Activated effector memory CD4-positive, alpha-beta T cell treated with anti-CD3 and anti-CD28 coated beads, Interleukin-2, amount 50 U/mL, for 16 hours (primary cell): Measurements from ENCODE around the gene DNAH9.

ENCODE experiments used
- DNase-seq: peaks from one replicate; pipeline ENCODE4 v3.0.0-alpha.2; 2020

The DNAH9 gene

GRCh38 chr17:11768981-11769380 is 170.7 kb downstream of the DNAH9 start:
- DNase-seq, result no peak

DNA sequence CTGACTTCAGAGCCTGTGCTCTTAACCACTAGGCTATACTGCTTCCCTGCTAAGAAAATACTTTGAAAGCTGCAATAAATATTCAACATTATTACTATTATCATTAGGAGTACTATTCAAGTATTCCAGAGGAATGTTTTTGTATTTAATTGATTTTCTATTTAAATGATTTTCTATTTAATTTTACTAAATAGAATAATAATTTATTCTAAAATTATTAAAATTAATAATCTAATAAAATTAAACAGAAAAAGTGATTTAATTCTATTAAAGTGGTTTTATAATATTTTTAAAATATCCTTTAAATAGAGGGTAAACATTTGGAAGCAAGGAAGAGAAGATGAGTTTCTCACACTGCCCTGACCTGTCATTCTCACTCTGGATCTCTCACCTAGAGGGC is 173.8 kb downstream of the DNAH9 start:
- DNase-seq, result no peak

- no peak for DNase-seq
Measured at GRCh38 chr17:11779892-11780291, 181.6 kb downstream of the DNAH9 start.

- DNase-seq, result no peak
Measured at GRCh38 chr17:11780621-11781020, 182.4 kb downstream of the DNAH9 start.

- DNase-seq, result no peak
Measured at GRCh38 chr17:11786711-11787438, 188.6 kb downstream of the DNAH9 start.

GRCh38 chr17:11795906-11796305 is 197.6 kb downstream of the DNAH9 start:
- DNase-seq, result no peak

- no peak for DNase-seq
Measured at GRCh38 chr17:11797803-11798202, 199.5 kb downstream of the DNAH9 start.

GRCh38 chr17:11803231-11803969 is 205.1 kb downstream of the DNAH9 start:
- DNase-seq, result no peak

GRCh38 chr17:11805138-11805537 is 206.9 kb downstream of the DNAH9 start:
- DNase-seq, result no peak

GRCh38 chr17:11805952-11806351 is 207.7 kb downstream of the DNAH9 start:
- no peak for DNase-seq

DNA sequence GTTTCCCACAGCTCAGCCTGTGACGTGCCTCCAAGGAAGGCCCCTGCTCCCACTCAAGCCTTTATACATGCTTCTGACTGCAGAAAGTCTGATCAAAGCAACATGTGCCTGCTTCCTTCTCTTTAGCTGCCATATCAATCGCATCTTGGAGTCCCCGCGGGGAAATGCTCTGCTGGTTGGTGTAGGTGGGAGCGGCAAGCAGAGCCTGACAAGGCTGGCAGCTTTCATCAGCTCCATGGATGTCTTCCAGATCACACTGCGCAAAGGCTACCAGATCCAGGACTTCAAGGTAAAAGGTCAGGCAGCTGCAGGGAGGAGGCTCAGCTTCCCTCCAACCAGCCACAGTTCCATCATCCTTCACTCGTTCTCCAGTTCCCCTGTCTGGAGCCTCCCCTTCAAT is 209.3 kb downstream of the DNAH9 start:
- no peak for DNase-seq

DNA sequence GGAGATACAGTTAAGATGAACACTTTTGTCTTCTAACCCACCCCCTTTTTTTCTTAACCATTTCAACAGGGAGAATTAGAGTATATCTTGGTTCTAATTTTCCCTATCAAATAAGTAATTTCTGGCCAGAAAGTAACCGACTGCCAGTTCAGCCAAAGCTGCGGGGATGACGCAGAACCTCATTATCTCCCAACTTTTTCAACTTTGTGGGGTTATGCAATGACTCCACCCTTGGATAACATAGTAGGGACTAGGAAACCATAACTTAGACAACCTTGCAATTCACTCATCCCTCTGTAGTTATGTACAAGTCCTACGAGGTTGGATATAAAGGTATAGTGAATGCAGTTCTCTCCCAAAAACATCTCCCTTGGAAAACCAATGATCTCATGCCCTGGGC is 215.0 kb downstream of the DNAH9 start:
- no peak for DNase-seq

- no peak for DNase-seq
Measured at GRCh38 chr17:11813871-11814270, 215.6 kb downstream of the DNAH9 start.

- no peak for DNase-seq
Measured at GRCh38 chr17:11814655-11815262, 216.5 kb downstream of the DNAH9 start.

- DNase-seq, result no peak
Measured at GRCh38 chr17:11816409-11816808, 218.1 kb downstream of the DNAH9 start.

DNA sequence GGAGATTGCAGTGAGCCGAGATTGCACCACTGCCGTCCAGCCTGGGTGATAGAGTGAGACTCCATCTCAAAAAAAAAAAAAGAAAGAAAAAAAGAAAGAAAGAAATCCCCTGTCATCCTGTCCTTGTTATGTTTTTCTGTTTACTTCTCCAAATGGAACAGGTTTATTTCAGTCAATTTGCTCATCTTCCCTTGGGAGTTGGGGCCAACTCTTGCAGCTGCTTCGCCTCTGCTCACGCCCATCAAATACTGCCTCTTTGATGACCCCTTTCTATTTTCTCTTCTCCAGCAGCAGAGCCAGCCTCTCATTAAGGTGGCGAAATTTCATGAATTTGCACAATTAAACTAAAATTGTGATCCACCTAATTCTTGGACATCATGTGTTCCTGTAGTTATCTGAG is 225.6 kb downstream of the DNAH9 start:
- DNase-seq, result no peak

DNA sequence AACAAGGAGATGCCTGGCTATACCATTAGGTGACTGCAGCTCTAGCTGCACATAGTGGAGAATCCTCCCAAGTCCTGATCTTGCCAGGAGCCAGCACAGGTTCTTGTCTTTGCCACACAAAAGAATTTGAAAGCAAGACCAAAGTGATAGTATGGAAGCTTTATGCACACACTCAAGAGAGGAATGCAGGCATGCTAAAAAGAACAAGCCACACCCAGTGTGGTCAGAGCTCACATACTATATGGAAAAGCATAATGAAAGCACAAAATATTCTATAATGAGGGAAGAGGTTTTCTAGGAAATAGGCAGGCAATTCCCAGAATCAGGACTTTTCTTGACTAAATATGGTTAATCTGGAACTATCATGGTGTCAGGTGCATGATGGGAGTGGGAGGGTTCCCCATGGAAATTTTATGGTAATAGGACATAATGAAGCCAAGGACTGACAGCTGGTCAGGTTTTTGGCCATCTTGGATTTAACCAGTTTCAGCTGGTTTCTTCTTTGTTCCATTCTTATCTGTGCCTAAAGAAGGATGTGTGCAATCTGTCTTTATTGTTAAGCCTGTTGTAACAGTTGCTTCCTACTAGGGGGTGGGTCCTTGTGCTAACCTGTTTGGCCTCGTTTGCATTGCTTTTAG is 227.4 kb downstream of the DNAH9 start:
- DNase-seq, result no peak

GRCh38 chr17:11832401-11833137 is 234.3 kb downstream of the DNAH9 start:
- no peak for DNase-seq

DNA sequence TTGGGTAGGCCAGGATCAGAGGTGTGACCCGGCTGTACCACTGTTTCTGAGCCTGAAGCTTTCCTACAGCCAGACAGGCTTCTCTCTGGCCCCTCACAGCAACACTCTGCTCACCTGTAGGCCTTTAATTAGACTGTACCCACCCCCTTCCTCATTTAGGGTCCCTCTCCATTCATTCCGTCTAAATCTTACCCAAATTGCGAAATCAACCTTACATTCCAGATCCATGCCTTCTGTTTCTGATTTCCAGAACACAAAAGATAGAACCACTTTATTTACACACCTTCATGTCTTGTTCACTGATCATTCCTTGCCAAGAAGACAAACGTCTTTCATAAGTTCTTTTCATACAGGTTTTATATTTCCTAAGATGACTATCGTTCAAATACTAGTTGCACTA is 238.2 kb downstream of the DNAH9 start:
- DNase-seq, result no peak

DNA sequence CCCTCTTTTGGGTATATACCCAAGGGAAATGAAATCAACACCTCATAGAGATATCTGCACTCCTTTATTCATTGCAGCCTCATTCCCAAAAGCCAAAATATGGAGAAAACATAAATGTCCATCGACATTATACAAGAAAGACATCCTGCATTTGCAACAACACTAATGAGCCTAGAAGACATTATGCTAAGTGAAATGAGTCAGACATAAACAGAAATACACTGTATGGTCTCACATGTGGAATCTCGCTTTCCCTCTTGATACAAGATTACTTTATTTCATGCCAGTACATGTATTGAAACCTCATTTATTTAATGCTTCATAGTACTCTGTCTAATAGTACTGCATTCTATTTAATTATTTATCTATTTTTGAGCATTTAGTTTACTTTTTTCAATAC is 241.8 kb downstream of the DNAH9 start:
- DNase-seq, result no peak

DNA sequence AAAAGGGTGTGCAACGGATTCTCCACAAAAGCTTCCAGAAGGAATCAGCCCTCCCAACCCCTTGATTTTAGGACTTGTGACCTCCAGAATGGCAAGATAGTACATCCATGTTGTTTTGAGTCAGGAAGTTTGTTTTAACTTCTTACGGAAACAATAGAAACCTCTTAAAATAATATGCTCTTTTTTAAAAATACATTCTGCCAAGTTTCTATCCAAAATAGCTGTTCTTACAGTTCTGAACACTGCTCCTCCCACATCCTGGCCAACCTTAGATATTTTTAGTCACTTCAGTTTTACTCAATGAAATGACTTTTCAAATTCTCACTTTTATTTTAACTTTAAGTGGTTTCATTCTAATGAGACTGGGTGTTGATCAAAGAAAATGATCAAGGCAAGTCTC is 242.6 kb downstream of the DNAH9 start:
- no peak for DNase-seq

- no peak for DNase-seq
Measured at GRCh38 chr17:11848330-11848729, 250.1 kb downstream of the DNAH9 start.

- no peak for DNase-seq
Measured at GRCh38 chr17:11852231-11852630, 254.0 kb downstream of the DNAH9 start.
